ENCODE results near the gene ZC2HC1C. TPM values are rescaled to one million over a fixed set of nuclear protein-coding genes. Genes with fewer than 3 reads are reported as not detected.

The ZC2HC1C gene
- total and polyA plus RNA-seq, 2 of the 13 experiments (the other 11 are each of a cell fraction or from before 2014, with no cell fraction given), result 3.3 to 3.5 TPM

GRCh38 chr14:75090353-75090752 lies 20.9 kb downstream of the ZC2HC1C start:
- H4K20me1 ChIP-seq (ENCODE audit: insufficient read depth, low read length), result no peaks in the 10 kb centered on the region
- in situ Hi-C loops (cut with HindIII; ENCODE audit: extremely low pct_ligation_motif_present, low pct_unique_long_range_greater_than_20kb), result loop anchor here (5.0 kb wide), 1 partner anchor 178 kb away; no protein-coding TSS in a partner anchor
- H3K4me1 ChIP-seq (ENCODE audit: insufficient read depth, low read length), result no peaks in the 10 kb centered on the region
- H3K27ac ChIP-seq (ENCODE audit: extremely low read length, insufficient read depth, low read length), result no peak overlapping the region
- ATAC-seq (no peak), DNase-seq (ENCODE audit: low spot score) (no peak), FAIRE-seq (no peak)
- no peaks in the 10 kb centered on the region for H3K9me3 ChIP-seq (ENCODE audit: low read length)
- no peak overlapping the region for H3K4me2 ChIP-seq (ENCODE audit: low read depth, low read length)
- ChIA-PET CTCF (ENCODE audit: low intra/inter-chr PET ratio, low total read pairs) (no interaction called here), POLR2A (no interaction called here)
- no peak for TF ChIP-seq SP4 (CRISPR knock-in tag; IDR thresholded peaks at IDR 0.05)
- TF ChIP-seq SOX13 (IDR thresholded peaks at IDR 0.05), result no peak
- no peak for TF ChIP-seq SOX13 (CRISPR knock-in tag; conservative IDR thresholded peaks at IDR 0.05 in 1 of 2, IDR thresholded peaks at IDR 0.05 in 1 of 2)
- no peak for TF ChIP-seq U2AF2 (IDR thresholded peaks at IDR 0.05; ENCODE audit: low read depth, low read length)
- no peak for TF ChIP-seq MYNN (CRISPR knock-in tag; IDR thresholded peaks at IDR 0.05; ENCODE audit: low read depth)
- TF ChIP-seq ZNF414 (CRISPR knock-in tag; IDR thresholded peaks at IDR 0.05), result no peak
- TF ChIP-seq DR1 (CRISPR knock-in tag; IDR thresholded peaks at IDR 0.05), result no peak
- TF ChIP-seq PAX8 (CRISPR knock-in tag; IDR thresholded peaks at IDR 0.05; ENCODE audit: borderline replicate concordance), result no peak
- TF ChIP-seq ZNF558 (CRISPR knock-in tag; IDR thresholded peaks at IDR 0.05; ENCODE audit: borderline replicate concordance), result no peak
- no peak for TF ChIP-seq SNAPC4 (CRISPR knock-in tag; IDR thresholded peaks at IDR 0.05)
- TF ChIP-seq ZNF780A (CRISPR knock-in tag; IDR thresholded peaks at IDR 0.05), result no peak
- TF ChIP-seq MEIS1 (CRISPR knock-in tag; IDR thresholded peaks at IDR 0.05; ENCODE audit: borderline replicate concordance), result no peak
- TF ChIP-seq MIXL1 (CRISPR knock-in tag; IDR thresholded peaks at IDR 0.05), result no peak
- no peak for TF ChIP-seq ETV6 (CRISPR knock-in tag; conservative IDR thresholded peaks at IDR 0.05)
- no peak for TF ChIP-seq DBP (CRISPR knock-in tag; IDR thresholded peaks at IDR 0.05; ENCODE audit: not compliant biosample characterization)
- BruUV-seq (replicated peaks), result no TSS peak
- no peak overlapping the region for H3K9ac ChIP-seq (ENCODE audit: insufficient read depth, low read depth, low read length)
- WGBS (ENCODE audit: low lambda C conversion rate), result 92% methylated on average over 3 of the region's 3 CpGs
- no peaks in the 10 kb centered on the region for H3K27me3 ChIP-seq (ENCODE audit: control insufficient read depth in 1 of 2, insufficient read depth in 2 of 2, low read length in 2 of 2)
- H3K4me3 ChIP-seq (replicated peaks in 1 of 3; ENCODE audit: insufficient read depth in 1 of 3, low read depth in 2 of 3, low read length in 3 of 3), result no peak overlapping the region
- H2AFZ ChIP-seq (ENCODE audit: low read length), result no peak overlapping the region
- no peaks in the 10 kb centered on the region for H3K79me2 ChIP-seq (ENCODE audit: insufficient read depth, low read length)
- H3K36me3 ChIP-seq (replicated peaks in 1 of 2; ENCODE audit: control insufficient read depth in 1 of 2, insufficient read depth in 2 of 2, low read length in 2 of 2), result peaks cover 5 to 45% of the 10 kb centered on the region in 2 experiments
- intact Hi-C loops (cut with micrococcal nuclease; ENCODE audit: unreplicated experiment), result no loop called here
